GM18505 (cell line): ENCODE measurements around the gene PLEKHO2.
"Not testable (repeated sequence)": the region's sequence is repeated elsewhere in the genome, so short reads cannot be mapped to it uniquely, and the experiment has no call there.

Source experiments
- ATAC-seq: cut with Tn5 transposase; IDR thresholded peaks from one replicate; pipeline ENCODE4 v1.9.1; 2021; ENCODE audit not compliant: unreplicated experiment
- POLR2A ChIP-seq: IDR thresholded peaks from 4 replicates; pipeline ENCODE4 v1.6.1; 2011; ENCODE audit warnings: borderline replicate concordance; ENCODE audit not compliant: insufficient read depth, insufficient read length; ENCODE audit errors: extremely low read depth

PLEKHO2 gene

GRCh38 chr15:64810497-64811326, 31.0 kb upstream of the PLEKHO2 start:
- no peak for TF ChIP-seq POLR2A
- ATAC-seq, result no peak

DNA sequence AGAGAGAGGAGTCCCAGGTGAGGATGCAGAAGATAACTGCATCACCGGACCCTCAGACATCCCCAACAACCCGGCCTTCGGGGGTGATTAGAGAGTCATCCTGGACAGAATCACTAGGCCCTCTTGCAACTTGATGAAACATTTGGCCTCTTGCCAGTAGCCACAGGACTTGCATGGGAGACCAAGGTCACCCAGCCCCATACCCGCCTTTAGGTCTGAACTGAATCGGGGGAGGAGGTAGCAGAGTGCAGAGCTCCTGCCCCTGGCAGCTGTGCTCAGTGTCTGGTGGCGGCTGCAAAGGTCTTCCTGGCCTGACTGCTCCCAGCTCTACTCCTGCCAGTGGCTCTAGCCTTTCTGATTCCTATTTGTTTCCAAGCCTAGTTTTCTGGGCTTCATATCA, 28.6 kb upstream of the PLEKHO2 start:
- TF ChIP-seq POLR2A, result no peak
- ATAC-seq, result peak; percentile 38

GRCh38 chr15:64814283-64814682, 27.4 kb upstream of the PLEKHO2 start:
- not testable (repeated sequence) for ATAC-seq

DNA sequence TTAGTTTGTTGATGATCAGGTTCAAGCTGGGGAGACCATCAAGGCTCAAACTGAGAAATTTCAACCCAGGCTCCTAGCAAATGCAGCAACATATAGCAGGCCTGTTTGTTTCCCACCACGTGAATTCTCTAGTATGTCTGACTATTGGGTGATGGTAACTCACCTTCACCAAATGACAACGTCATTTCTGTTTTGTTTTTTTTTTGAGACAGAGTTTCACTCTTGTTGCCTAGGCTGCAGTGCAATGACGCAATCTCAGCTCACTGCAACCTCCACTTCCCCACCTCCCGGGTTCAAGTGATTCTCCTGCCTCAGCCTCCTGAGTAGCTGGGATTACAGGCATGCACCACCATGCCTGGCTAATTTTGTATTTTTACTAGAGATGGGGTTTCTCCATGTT, 26.8 kb upstream of the PLEKHO2 start:
- ATAC-seq, result not testable (repeated sequence)

- ATAC-seq, result no peak
Observed at GRCh38 chr15:64816452-64816851, 25.3 kb upstream of the PLEKHO2 start.

DNA sequence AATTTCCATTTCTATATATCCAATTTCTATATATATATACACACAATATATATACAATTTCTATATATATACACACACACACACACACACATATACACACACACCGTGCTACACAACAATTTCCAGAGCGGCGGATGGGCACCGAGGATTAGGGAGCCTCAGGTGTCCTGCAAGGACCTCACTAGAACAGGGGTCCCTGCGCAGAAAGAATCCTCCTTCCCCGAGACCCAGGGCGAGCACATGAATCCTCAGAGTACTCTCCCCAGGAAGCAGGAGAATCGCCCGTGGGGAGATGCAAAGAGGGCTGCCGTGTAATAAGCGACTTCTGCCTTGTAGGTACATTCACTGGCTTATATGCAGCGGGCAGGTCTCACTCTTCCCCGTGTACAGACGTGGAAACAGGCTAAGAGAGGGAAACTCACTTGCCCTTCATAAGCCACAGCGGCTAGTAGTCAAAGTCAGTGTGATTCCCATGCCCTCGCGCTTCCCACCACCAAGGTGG, 16.7 kb upstream of the PLEKHO2 start:
- ATAC-seq, result no peak

More at GRCh38 chr15:64816452-64816851, 25.3 kb upstream of the PLEKHO2 start:
- TF ChIP-seq POLR2A, result no peak

DNA sequence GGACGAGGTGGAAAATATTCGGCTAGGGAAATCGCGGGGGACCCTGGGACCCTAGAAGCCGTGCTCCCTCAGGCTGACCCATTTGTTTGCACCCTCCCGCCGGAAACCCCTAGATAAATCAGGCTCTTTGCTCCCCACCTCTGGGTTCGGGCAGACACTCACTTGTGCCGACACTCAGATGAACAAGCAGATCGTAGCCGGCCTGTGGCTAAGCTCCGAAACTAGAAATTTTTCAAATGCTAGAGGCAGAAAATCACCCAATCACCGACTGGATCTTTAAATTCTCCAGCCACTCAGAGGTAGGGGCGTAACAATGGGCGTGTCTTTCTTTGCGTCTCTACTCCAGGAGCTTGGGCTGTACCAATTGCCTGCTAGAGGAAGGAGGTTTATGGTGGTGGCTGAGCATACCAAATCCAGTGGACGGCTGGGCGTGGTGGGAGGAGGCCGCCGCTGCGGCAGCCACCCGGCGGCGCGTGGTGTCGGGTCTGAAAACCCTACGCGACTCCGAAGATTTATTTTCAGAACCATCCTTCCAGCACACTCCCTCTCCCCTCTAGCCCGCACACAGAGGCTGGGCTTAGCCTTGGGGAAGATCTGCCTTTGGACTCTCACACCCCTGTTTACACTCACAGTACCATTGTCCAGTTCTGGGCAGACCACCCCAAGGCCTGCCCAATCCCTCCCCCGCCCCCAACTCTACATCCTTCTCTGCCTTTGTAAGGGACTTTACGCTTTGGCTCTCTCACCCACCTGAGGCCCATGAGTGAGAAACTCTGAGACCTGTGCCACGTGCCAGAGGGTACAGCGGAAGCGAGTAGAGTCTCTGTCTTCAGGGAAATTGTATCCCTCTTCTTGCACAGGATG, 16.1 kb upstream of the PLEKHO2 start, which contains the start of gene PIF1:
Gene PIF1, minus strand, starts transcription at position 217 of the 864 bp plus-strand sequence. CDS start 1,312 bp downstream, outside the sequence.
- peak; percentile 85 for TF ChIP-seq POLR2A
- ATAC-seq, result peak; percentile 77

More for the DNA sequence above, 16.7 kb upstream of the PLEKHO2 start:
- TF ChIP-seq POLR2A, result no peak

DNA sequence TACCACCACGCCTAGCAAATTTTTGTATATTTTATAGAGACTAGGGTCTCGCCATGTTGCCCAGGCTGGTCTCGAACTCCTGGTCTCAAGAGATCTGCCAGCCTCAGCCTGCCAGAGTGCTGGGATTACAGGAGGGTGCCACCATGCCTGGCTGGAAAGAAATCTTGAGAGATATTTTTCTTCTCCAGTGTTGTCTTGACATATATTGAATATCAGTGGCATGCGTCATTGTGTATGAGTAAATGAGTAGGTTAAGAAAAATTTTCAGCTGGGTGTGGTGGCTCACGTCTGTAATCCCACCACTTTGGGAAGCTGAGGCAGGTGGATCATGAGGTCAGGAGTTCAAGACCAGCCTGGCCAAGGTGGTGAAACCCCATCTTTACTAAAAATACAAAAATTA, 12.7 kb upstream of the PLEKHO2 start:
- ATAC-seq, result no peak
- TF ChIP-seq POLR2A, result no peak

GRCh38 chr15:64833690-64834089, 8.0 kb upstream of the PLEKHO2 start:
- no peak for TF ChIP-seq POLR2A
- ATAC-seq, result no peak

GRCh38 chr15:64836023-64836536, 5.6 kb upstream of the PLEKHO2 start:
- TF ChIP-seq POLR2A, result peak; percentile 7
- ATAC-seq, result no peak

- no peak for TF ChIP-seq POLR2A
- no peak for ATAC-seq
Observed at GRCh38 chr15:64837502-64837901, 4.2 kb upstream of the PLEKHO2 start.

DNA sequence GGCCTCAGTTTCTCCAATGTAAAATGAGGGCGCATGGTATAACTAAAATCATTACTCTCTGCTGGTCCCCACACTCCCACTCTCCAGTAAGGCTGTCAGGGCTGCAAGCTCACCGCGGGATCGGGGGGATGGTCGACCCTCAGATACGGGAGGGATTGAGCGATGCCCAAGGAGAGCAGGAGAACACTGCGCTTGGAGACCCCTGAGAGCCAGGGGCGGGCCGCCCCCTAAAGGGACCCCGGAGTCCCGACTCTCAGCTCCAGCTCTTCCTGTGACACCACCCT, 713 bp upstream of the PLEKHO2 start:
- ATAC-seq, result no peak
- TF ChIP-seq POLR2A, result no peak

GRCh38 chr15:64842096-64842939, 603 bp downstream of the PLEKHO2 start:
- no peak for TF ChIP-seq POLR2A
- no peak for ATAC-seq
